GM19099 (cell line): ENCODE measurements around the gene ATRN.

Experiments used
- POLR2A ChIP-seq: IDR thresholded peaks from 3 replicates; pipeline ENCODE4 v1.6.1; 2011; ENCODE audit warnings: low read depth; ENCODE audit not compliant: insufficient read length; ENCODE audit errors: extremely low read depth

The ATRN gene

GRCh38 chr20:3492669-3493068, 21.9 kb downstream of the ATRN start:
- no peak for TF ChIP-seq POLR2A

GRCh38 chr20:3494218-3494617, 23.4 kb downstream of the ATRN start:
- no peak for TF ChIP-seq POLR2A

GRCh38 chr20:3502878-3503277, 32.1 kb downstream of the ATRN start:
- TF ChIP-seq POLR2A, result no peak

- no peak for TF ChIP-seq POLR2A
Observed at GRCh38 chr20:3505148-3505547, 34.3 kb downstream of the ATRN start.

GRCh38 chr20:3509064-3509463, 38.2 kb downstream of the ATRN start:
- TF ChIP-seq POLR2A, result no peak

GRCh38 chr20:3510110-3510509, 39.3 kb downstream of the ATRN start:
- no peak for TF ChIP-seq POLR2A

- no peak for TF ChIP-seq POLR2A
Observed at GRCh38 chr20:3514012-3514642, 43.3 kb downstream of the ATRN start.

GRCh38 chr20:3515379-3516170, 44.8 kb downstream of the ATRN start:
- no peak for TF ChIP-seq POLR2A

GRCh38 chr20:3521852-3522740, 51.3 kb downstream of the ATRN start:
- TF ChIP-seq POLR2A, result no peak

GRCh38 chr20:3532089-3532615, 61.3 kb downstream of the ATRN start:
- TF ChIP-seq POLR2A, result no peak

- no peak for TF ChIP-seq POLR2A
Observed at GRCh38 chr20:3539311-3540107, 68.7 kb downstream of the ATRN start.

GRCh38 chr20:3541887-3542721, 71.3 kb downstream of the ATRN start:
- no peak for TF ChIP-seq POLR2A

GRCh38 chr20:3543901-3544507, 73.2 kb downstream of the ATRN start:
- TF ChIP-seq POLR2A, result no peak
